Nephron progenitor cell (in vitro differentiated cells): ENCODE measurements around the gene OBP2A.
"Not testable (repeated sequence)": the region's sequence is repeated elsewhere in the genome, so short reads cannot be mapped to it uniquely, and the experiment has no call there.

ENCODE experiments used
- DNase-seq: peaks from one replicate; pipeline ENCODE4 v3.0.0; 2021
- H3K27ac Mint-ChIP-seq: 2 replicates; pipeline ENCODE4 v1.8.0; 2021; ENCODE audit warnings: mild to moderate bottlenecking, moderate library complexity, mixed read lengths
- H3K27me3 Mint-ChIP-seq: 2 replicates; pipeline ENCODE4 v1.8.0; 2021; ENCODE audit warnings: mild to moderate bottlenecking, low read depth, mixed read lengths; ENCODE audit not compliant: poor library complexity
- H3K36me3 Mint-ChIP-seq: 2 replicates; pipeline ENCODE4 v1.8.0; 2021; ENCODE audit warnings: low read depth, mixed read lengths
- H3K4me1 Mint-ChIP-seq: 2 replicates; pipeline ENCODE4 v1.8.0; 2021; ENCODE audit warnings: mixed read lengths
- H3K4me3 Mint-ChIP-seq: 2 replicates; pipeline ENCODE4 v1.8.0; 2021; ENCODE audit warnings: mild to moderate bottlenecking, moderate library complexity, mixed read lengths
- H3K9me3 Mint-ChIP-seq: 2 replicates; pipeline ENCODE4 v1.8.0; 2021; ENCODE audit warnings: mild to moderate bottlenecking, moderate library complexity, mixed read lengths
- TF ChIP-seq, protein P1 (sequence below): fragments of 200-600 bp; sonication (generic); IDR thresholded peaks from 2 replicates; pipeline ENCODE4 v1.5.0; 2021; ENCODE audit warnings: antibody characterized with exemption

OBP2A gene

GRCh38 chr9:135545646-135546176 lies at the start of gene OBP2A:
TSS of gene OBP2A (plus strand) at chr9:135546126. CDS start at chr9:135546181, 55 bp downstream.
- peaks cover 16% of the 10 kb centered on the region for H3K9me3 Mint-ChIP-seq
- not testable (repeated sequence) for H3K4me3 Mint-ChIP-seq, H3K36me3 Mint-ChIP-seq, H3K4me1 Mint-ChIP-seq, DNase-seq, H3K27ac Mint-ChIP-seq
- H3K27me3 Mint-ChIP-seq, result peaks cover 28% of the 10 kb centered on the region

- peaks cover 12% of the 10 kb centered on the region for H3K36me3 Mint-ChIP-seq
- H3K27ac Mint-ChIP-seq, result no peak overlapping the region
- DNase-seq, result no peak
- TF ChIP-seq, protein P1, sequence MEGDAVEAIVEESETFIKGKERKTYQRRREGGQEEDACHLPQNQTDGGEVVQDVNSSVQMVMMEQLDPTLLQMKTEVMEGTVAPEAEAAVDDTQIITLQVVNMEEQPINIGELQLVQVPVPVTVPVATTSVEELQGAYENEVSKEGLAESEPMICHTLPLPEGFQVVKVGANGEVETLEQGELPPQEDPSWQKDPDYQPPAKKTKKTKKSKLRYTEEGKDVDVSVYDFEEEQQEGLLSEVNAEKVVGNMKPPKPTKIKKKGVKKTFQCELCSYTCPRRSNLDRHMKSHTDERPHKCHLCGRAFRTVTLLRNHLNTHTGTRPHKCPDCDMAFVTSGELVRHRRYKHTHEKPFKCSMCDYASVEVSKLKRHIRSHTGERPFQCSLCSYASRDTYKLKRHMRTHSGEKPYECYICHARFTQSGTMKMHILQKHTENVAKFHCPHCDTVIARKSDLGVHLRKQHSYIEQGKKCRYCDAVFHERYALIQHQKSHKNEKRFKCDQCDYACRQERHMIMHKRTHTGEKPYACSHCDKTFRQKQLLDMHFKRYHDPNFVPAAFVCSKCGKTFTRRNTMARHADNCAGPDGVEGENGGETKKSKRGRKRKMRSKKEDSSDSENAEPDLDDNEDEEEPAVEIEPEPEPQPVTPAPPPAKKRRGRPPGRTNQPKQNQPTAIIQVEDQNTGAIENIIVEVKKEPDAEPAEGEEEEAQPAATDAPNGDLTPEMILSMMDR, result no peak
- H3K4me1 Mint-ChIP-seq, result peaks cover 41% of the 10 kb centered on the region
- no peaks in the 10 kb centered on the region for H3K9me3 Mint-ChIP-seq
- peak overlapping the region; percentile 88 for H3K4me3 Mint-ChIP-seq
- peaks cover 3% of the 10 kb centered on the region for H3K27me3 Mint-ChIP-seq
These were observed 47.4 kb upstream of the OBP2A start for GRCh38 chr9:135498381-135499126.

GRCh38 chr9:135499326-135500070 lies 46.4 kb upstream of the OBP2A start:
- TF ChIP-seq, protein P1, result no peak
- DNase-seq, result peak; percentile 98
- Mint-ChIP-seq H3K4me3 (peak overlapping the region; percentile 88), H3K4me1 (peaks cover 49% of the 10 kb centered on the region), H3K27ac (no peak overlapping the region), H3K27me3 (peaks cover 6% of the 10 kb centered on the region), H3K9me3 (no peaks in the 10 kb centered on the region), H3K36me3 (peaks cover 17% of the 10 kb centered on the region)

DNA sequence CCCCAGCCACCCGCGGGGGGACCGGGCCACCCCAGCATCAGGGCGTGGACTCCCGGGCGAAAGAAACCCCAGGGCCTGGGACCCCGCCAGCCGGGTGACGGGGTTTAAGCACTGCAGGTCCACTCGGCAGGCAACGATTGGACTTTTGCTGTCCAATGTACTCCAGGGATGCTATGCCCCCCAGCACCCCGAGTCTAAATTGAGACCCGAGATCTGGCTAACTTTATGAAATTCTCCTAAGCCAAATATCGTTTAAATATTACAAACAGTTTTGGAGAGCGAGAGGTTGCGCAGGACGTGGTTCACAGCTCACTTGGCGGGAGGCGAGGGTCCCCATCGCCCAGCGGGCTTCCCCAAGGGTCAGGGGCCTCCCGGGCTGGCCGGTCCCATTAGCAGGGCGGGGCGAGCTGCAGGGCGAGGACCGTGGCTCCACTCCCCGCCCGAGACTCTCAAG lies 45.8 kb upstream of the OBP2A start:
- Mint-ChIP-seq H3K27me3 (peaks cover 3% of the 10 kb centered on the region), H3K36me3 (peaks cover 17% of the 10 kb centered on the region), H3K9me3 (no peaks in the 10 kb centered on the region), H3K27ac (no peak overlapping the region), H3K4me1 (peaks cover 49% of the 10 kb centered on the region), H3K4me3 (peak overlapping the region; percentile 88)
- DNase-seq, result no peak
- TF ChIP-seq, protein P1, result no peak

GRCh38 chr9:135500525-135501260 lies 45.2 kb upstream of the OBP2A start, which contains the start of gene MRPS2:
TSS of gene MRPS2 (plus strand) at chr9:135500682. CDS start at chr9:135500711, 29 bp downstream.
- DNase-seq, result peak; percentile 96
- H3K27me3 Mint-ChIP-seq, result peaks cover 3% of the 10 kb centered on the region
- H3K27ac Mint-ChIP-seq, result no peak within 1 kb of the TSS
- peak within 1 kb of the TSS; percentile 88 for H3K4me3 Mint-ChIP-seq
- H3K9me3 Mint-ChIP-seq, result no peaks in the 10 kb centered on the region
- peaks cover 17% of the 10 kb centered on the region for H3K36me3 Mint-ChIP-seq
- TF ChIP-seq, protein P1, result peak; percentile 74
- peaks cover 50% of the 10 kb centered on the region for H3K4me1 Mint-ChIP-seq
